ENCODE measurements around the gene HHAT.
A peak's percentile ranks its signal among the peaks of the same experiment; 100 is the strongest.
"Not testable (repeated sequence)": the region's sequence is repeated elsewhere in the genome, so short reads cannot be mapped to it uniquely, and the experiment has no call there.

The HHAT gene

DNA sequence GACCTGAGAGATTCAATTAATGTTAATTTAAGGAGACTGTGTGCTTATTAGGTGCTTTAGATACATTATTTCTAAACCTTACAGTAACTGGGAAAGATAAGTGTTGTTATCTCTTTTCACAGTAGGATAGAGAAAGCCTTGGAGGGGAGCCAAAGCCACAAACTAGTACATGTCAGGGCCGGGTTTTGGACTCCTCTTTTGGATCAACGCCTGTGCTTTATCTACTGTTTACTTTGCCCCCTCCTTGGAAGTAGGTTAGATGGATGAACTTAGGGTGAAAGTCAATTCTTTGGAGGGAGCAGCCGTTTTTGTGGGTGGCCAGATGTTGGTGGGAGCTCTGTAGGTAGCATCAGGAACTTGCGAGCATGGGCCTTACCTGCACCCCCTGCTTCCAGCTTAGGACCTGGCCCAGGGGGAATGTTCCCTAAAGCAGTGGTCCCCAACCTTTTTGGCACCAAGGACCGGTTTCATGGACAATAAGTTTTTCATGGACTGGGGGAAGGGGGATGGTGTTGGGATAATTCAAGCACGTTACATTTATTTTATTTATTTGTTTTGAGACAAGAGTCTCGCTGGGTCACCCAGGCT, 1.7 kb downstream of the HHAT start:
- no peak overlapping the region for H3K4me3 ChIP-seq (ENCODE audit: low read length)
- TF ChIP-seq ZNF274 (IDR thresholded peaks at IDR 0.05; ENCODE audit: low read depth, low read length) = no peak

DNA sequence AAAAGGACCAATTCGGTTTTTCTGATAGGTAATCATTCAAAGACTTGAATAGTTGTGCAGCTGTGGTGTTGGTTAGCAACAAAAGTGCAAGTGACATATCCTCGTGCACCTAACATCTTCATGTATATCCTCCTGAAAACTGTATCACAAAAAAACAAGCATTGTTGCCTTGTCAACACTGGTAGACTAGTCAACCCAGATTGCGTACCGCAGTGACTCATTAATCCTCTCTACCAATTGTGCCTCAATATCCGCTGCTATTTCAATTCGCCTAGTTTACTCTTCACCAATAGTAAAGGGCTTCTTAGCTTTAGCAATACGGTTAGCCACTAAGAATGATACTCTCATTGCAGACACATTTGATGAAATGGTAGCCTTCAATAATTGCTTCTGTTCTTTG, 3.5 kb downstream of the HHAT start:
- no peak overlapping the region for H3K4me3 ChIP-seq (ENCODE audit: low read length)
- no peak for TF ChIP-seq ZNF274 (IDR thresholded peaks at IDR 0.05; ENCODE audit: low read depth, low read length)

DNA sequence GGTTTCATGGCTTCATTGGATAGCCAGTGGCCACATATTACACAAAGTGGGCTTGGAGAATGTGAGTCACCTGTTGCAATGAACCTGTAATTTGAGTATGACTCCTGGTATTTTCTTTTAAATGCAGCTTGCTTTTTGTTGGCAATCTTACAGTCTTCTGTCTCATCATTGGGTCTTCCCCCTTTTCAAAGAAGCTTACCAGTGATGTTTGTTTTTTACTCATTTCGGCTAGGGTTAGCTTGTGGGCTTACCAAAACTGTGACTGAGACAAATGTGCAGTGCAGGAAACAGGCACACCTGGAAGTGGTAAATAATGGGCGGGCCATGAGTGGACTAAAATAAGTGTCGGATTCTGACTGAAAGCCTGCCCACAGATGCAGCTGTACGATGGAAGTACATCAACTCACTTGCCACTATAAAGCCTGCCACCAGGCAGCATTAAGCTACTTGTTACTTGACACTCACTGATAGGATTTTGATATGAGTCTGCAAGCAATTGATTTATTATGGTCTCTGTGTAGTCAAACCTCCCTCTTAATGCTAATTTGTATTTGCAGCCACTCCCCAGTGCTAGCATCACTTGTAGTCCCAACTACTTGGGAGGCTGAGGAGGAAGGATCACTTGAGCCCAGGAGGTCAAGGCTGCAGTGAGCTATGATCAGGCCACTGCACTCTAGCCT, 4.2 kb downstream of the HHAT start:
- no peak for TF ChIP-seq ZNF274 (IDR thresholded peaks at IDR 0.05; ENCODE audit: low read depth, low read length)
- no peak overlapping the region for H3K4me3 ChIP-seq (ENCODE audit: low read length)

DNA sequence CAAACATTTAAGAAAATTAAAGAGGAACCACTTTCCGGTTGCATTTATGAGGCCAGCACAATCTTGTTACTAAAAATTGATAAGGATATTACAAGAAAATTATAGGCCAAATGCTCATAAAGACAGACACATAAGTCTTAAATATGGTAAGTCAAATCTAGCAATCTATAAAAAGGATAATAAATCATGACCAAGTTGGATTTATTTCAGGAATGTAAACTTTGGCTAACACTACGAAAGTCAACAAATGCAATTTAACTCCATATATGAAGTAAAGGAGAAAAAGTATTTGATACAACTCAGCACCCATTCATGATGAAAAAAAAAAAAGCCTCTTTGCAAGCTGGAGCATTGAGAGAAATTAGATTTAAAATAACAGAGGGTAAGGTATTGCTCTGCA, 6.3 kb downstream of the HHAT start:
- no peak for TF ChIP-seq ZNF274 (IDR thresholded peaks at IDR 0.05; ENCODE audit: low read depth, low read length)
- H3K4me3 ChIP-seq (ENCODE audit: low read length) = no peak overlapping the region

DNA sequence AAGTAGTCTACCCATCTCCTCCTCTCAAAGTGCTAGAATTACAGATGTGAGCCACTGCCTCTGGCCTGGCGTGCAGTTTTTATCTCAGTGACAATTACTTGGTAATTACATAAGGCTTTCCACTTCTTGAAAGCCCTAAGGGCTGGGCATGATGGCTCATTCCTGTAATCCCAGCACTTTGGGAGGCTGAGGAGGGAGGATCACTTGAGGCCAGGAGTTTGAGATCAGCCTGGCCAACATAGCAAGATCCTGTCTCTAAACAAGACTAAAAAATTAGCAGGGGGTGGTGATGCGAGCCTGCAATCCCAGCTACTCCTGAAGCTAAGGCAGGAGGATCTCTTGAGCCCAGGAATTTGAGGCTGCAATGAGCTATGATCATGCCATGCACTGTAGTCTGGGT, 7.7 kb downstream of the HHAT start:
- TF ChIP-seq ZNF274 (IDR thresholded peaks at IDR 0.05; ENCODE audit: low read depth, low read length) = no peak
- H3K4me3 ChIP-seq (ENCODE audit: low read length) = no peak overlapping the region

DNA sequence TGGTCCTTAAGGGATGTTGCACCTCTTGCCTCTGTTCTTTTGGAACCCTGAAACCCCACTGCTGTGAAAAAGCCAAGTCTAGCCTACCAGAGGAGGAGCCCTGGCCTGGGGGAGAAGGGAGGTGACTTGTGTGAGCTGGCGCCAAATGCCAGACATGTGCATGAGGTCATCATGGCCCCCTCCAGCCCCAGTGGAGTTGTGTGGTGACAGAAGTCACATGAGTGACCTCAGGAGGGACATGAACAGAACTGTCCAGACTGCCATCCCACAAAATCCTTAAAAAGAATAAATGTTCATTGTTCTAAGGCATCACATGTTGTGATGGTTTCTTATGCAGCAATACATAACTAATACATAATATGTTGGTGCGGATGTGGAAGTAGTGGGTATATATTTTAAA, 10.8 kb downstream of the HHAT start:
- no peak overlapping the region for H3K4me3 ChIP-seq (ENCODE audit: low read length)
- no peak for TF ChIP-seq ZNF274 (IDR thresholded peaks at IDR 0.05; ENCODE audit: low read depth, low read length)

DNA sequence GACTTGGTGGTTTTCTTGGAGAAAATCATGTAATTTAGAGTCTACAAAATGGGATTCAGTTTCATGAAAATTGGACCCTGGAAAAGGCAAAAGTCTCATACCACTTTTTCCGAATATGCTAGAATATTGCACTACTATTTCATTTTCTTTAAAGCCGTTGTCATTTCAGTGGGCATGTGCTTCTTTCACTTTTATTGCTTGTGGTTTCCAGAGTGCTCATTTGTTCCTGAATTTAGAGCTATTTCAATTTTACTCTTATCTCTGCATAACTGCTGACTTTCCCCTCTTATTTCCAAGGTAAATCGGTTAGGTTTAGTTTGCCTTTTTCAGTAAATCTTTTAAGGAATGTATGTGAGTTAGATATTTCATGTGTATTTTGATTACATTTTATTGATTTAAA, 11.6 kb downstream of the HHAT start:
- no peak overlapping the region for H3K4me3 ChIP-seq (ENCODE audit: low read length)
- TF ChIP-seq ZNF274 (IDR thresholded peaks at IDR 0.05; ENCODE audit: low read depth, low read length) = no peak

DNA sequence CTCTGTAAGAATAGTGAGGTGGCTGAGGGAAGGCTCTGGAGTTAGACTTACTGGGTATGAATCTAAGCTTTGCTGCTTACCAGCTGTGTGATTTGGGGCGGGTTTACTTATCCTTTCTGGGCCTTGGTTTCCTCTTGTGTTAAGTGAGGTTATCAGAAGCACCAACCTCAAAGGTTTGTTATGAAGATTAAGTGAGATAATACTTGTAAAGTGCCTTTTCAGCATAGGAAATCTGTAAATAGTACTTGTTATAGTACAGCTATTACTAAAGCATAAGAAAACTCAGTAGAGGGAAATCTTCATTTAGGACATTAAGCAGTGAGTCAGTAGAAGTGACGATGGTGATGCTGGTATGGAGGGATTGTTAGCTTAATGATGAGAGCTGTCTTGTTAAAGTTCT, 12.1 kb downstream of the HHAT start:
- TF ChIP-seq ZNF274 (IDR thresholded peaks at IDR 0.05; ENCODE audit: low read depth, low read length) = no peak

DNA sequence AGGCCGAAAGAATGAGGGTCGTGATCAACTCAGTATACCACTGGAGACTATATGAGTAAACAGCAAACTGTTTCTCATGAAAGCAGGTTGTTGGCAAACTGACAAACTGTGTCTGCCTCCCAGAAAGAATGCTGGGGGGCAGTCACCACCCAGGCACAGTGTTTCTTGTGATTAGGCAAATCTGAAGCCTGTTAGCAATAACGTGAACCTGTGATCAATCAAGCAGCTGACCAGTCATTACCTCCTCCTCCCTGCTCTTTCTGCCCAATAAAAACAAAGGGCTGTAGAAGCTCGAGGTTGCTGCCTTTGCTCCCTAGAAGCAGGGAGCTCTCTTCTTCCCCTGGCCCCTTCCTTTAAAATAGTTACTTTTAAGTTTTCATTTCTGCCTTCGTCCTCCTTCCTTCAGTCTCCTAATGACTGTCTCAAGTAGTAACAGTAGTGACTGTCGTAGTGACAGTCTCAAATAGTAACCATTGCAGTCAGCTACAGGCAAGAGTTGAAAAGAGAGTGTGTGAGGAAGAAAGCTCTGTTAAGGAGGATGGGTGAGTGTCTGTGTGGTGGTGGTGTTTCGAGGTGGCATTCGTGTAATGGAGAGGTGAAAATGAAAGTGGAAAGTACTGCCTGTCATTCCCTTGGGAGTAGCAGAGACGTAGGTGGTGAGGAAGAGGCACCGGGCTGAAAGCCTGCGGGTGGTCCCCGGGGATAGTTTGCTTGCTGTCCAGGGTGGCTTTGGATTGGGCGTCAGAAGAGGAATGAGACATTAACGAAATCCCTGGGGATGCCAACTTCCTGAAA, 14.5 kb downstream of the HHAT start:
- no peak for TF ChIP-seq ZNF274 (IDR thresholded peaks at IDR 0.05; ENCODE audit: low read depth, low read length)
- peak overlapping the region; percentile 12; the same call in 1 of the 2 replicates for H3K4me3 ChIP-seq (ENCODE audit: low read length)

More for the DNA sequence above, 12.1 kb downstream of the HHAT start:
- no peak overlapping the region for H3K4me3 ChIP-seq (ENCODE audit: low read length)

DNA sequence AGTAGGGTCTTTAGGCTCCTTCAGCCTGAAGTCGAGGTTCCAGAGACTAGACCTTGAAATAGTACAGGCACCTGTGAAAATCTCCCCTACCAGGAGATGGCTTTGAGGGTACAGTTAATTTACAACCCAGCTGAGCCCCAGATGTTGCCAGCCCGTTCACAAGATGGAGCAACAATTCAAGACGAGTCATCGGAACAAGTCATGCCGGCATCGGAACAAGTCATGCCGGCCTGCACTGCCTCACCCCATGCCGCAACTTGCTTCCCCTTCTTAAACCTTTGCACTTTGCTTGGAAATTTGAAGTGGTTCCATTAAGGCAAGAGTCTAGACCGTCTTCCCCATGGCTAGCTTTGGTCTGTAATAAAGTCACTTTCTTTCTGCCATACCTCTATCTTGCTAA, 16.0 kb downstream of the HHAT start:
- no peak for TF ChIP-seq ZNF274 (IDR thresholded peaks at IDR 0.05; ENCODE audit: low read depth, low read length)
- no peak overlapping the region for H3K4me3 ChIP-seq (ENCODE audit: low read length)

DNA sequence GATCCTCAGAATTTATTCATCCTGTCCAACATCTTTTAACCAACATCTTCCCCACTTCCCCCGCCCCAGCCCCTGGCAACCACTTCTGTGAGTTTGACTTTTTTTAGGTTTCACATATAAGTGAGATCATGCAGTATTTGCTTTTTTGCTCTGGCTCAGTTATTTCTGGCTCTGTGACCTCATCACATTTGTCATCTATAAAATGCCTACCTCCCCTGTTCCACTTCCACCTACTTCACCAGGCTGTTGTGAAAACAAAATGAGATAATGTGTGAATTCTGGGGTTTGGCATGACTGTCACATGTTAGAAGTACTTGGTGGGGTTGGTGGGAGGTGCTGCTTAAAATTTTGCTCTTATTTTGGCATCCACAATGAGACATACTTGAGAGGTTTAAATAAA, 18.4 kb downstream of the HHAT start:
- no peak for TF ChIP-seq ZNF274 (IDR thresholded peaks at IDR 0.05; ENCODE audit: low read depth, low read length)
- H3K4me3 ChIP-seq (ENCODE audit: low read length) = no peak overlapping the region

DNA sequence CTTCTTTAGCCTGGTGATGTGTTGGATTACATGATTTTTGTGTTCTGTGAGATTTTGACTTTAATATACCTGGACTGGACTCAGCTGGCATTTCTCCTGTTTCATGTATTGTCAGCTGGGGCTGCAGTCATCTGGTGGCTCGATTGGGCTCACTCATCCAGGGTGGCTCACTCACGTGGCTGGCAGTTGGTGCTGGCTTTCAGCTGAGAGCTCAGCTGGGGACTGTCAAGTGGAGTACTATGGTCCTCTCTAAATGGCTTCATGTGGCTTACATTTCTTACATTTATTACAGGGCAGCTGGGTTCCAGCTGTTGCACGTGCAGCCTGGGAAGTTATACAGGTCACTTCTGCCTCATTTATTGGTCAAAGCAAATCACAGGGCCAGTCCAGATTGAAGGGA, 22.8 kb downstream of the HHAT start:
- TF ChIP-seq ZNF274 (IDR thresholded peaks at IDR 0.05; ENCODE audit: low read depth, low read length) = no peak
- no peak overlapping the region for H3K4me3 ChIP-seq (ENCODE audit: low read length)

DNA sequence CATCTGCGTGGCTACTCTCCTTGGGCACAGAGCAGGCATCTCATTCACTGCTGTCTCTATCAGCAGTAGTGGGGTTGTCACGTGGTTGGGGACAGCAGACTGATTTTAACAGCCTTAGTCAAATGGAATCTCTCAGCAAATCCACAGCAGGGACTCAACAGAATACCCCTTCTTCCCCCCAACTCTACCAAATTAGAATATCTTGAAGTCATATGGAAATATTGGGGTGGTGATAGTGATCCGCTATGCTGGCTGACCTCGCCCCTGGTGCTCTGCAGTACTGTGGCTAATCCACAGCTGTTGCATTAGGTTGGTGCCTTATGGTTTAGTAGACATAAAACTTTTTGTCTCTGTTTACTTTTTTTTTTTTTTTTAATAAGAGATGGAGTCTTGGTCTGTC, 23.9 kb downstream of the HHAT start:
- TF ChIP-seq ZNF274 (IDR thresholded peaks at IDR 0.05; ENCODE audit: low read depth, low read length) = no peak
- no peak overlapping the region for H3K4me3 ChIP-seq (ENCODE audit: low read length)

DNA sequence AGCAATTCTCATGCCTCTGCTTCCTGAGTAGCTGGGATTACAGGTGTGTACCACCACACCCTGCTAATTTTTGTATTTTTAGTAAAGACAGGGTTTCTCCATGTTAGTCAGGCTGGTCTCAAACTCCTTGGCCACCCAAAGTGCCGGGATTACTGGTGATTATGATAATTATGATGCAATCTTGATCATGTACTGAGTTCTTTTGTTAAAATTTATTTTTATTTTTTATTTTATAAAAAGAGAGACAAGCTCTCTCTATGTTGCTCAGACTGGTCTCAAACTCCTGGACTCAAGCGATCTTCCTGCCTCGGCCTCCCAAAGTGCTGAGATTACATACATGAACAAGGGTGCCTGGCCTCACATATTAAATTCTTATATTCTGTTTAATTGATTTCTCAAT, 25.6 kb downstream of the HHAT start:
- H3K4me3 ChIP-seq (ENCODE audit: low read length) = not testable (repeated sequence)

DNA sequence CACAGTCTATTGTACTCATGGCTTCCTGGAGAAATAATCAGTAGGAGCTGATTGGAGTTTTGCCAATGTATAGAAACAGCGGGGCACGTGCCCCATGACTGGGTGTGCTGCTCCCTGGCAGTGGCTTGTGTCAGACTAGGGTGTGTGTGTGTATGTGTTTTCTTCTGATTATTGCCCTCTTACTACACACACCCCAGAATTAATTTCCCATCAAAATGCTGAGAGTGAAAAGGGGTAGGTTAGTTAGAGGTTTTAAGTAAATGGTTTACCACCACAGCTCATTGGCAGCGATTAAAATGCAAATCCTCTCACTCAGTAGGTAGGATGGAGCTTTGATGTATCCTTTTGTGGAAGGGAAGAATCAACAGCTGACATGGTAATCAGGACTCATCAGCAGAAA, 29.9 kb downstream of the HHAT start:
- no peak overlapping the region for H3K4me3 ChIP-seq (ENCODE audit: low read length)
- TF ChIP-seq ZNF274 (IDR thresholded peaks at IDR 0.05; ENCODE audit: low read depth, low read length) = no peak

Measured in GM08714 (cell line).